DOHH2 (cell line): Measurements from ENCODE around the gene SRD5A1.

Experiments
- CTCF ChIP-seq: fragments of 200-600 bp; sonication (generic); IDR thresholded peaks from one replicate; pipeline ENCODE4 v1.5.1; 2014; ENCODE audit warnings: antibody characterized with exemption, mild to moderate bottlenecking, low read depth, low read length; ENCODE audit not compliant: poor library complexity, severe bottlenecking
- EZH2phosphoT487 ChIP-seq: fragments of 200-600 bp; sonication (generic); IDR thresholded peaks from 2 replicates; pipeline ENCODE4 v1.6.1; 2017; ENCODE audit warnings: borderline replicate concordance, mild to moderate bottlenecking, antibody characterized with exemption, low read length, moderate library complexity, mixed read lengths

GRCh38 chr5:6632888-6633468, at the start of gene SRD5A1, which contains the start of gene NSUN2:
- TF ChIP-seq CTCF (no peak), EZH2phosphoT487 (no peak)
